ENCODE results near the gene GCNA.

- TF ChIP-seq CTCF (conservative IDR thresholded peaks at IDR 0.05; ENCODE audit: low read depth, low read length), result no peak
- no peak for TF ChIP-seq EZH2 (IDR thresholded peaks at IDR 0.05; ENCODE audit: borderline replicate concordance, low read depth, low read length, poor library complexity, severe bottlenecking)
These were observed 47.2 kb downstream of the GCNA start for GRCh38 chrX:71625471-71625870.

Measured in A673 (cell line).